ENCODE measurements around the gene CAPN11.

CAPN11 gene

DNA sequence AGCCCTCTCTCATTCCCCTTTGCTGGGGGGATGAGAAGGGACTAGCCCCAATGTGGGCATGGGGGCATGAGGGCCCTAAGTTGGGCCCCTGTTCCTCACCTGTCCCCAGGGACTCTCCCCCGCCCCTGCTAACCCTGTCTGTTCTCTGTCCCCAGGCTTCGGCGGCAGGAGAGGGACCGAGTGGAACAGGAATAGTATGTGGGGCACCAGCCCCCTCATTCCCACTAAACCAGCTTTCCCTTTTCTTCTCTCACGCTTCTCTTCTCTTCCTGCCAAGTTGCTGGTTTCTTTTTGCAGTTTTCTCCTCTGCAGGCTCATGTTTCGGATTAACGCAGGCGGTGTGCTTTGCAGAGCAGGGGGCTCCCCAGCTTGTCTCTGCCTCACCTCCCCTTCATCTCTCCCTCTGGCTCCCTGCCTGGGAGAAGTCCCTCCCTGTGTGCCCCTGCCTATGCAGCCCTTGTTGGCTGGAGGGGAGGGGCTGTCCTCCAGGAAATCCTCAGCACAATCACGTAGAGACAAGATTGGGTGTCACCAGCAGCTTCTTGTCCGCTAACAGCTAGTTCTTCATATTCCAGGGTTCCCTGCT lies 23.4 kb upstream of the CAPN11 start:
- DNase-seq (no peak), ATAC-seq (ENCODE audit: insufficient read depth, low read depth) (no peak)
- no peak overlapping the region for H3K4me3 ChIP-seq (ENCODE audit: low read depth in 1 of 2, low read length in 2 of 2)
- H3K4me1 ChIP-seq (ENCODE audit: insufficient read depth, low read length) = no peaks in the 10 kb centered on the region
- H3K9me3 ChIP-seq (ENCODE audit: insufficient read depth, low read length, severe bottlenecking) = no peaks in the 10 kb centered on the region
- H3K9ac ChIP-seq (ENCODE audit: low read depth, low read length) = no peak overlapping the region
- no peaks in the 10 kb centered on the region for H3K79me2 ChIP-seq (ENCODE audit: insufficient read depth, low read length)
- H4K20me1 ChIP-seq (ENCODE audit: insufficient read depth, low read length) = peaks cover 4% of the 10 kb centered on the region; the same call in 1 of the 2 replicates
- H3K4me2 ChIP-seq (ENCODE audit: insufficient read depth, low read length) = no peak overlapping the region
- no peaks in the 10 kb centered on the region for H3K27me3 ChIP-seq (ENCODE audit: insufficient read depth, low read length, poor library complexity)
- no peak overlapping the region for H2AFZ ChIP-seq (ENCODE audit: low read depth, low read length)
- no peak for TF ChIP-seq EZH2 (IDR thresholded peaks at IDR 0.05; ENCODE audit: borderline replicate concordance, low read depth, low read length, severe bottlenecking)
- TF ChIP-seq, protein P1, sequence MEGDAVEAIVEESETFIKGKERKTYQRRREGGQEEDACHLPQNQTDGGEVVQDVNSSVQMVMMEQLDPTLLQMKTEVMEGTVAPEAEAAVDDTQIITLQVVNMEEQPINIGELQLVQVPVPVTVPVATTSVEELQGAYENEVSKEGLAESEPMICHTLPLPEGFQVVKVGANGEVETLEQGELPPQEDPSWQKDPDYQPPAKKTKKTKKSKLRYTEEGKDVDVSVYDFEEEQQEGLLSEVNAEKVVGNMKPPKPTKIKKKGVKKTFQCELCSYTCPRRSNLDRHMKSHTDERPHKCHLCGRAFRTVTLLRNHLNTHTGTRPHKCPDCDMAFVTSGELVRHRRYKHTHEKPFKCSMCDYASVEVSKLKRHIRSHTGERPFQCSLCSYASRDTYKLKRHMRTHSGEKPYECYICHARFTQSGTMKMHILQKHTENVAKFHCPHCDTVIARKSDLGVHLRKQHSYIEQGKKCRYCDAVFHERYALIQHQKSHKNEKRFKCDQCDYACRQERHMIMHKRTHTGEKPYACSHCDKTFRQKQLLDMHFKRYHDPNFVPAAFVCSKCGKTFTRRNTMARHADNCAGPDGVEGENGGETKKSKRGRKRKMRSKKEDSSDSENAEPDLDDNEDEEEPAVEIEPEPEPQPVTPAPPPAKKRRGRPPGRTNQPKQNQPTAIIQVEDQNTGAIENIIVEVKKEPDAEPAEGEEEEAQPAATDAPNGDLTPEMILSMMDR (IDR thresholded peaks at IDR 0.05; ENCODE audit: borderline replicate concordance, extremely low read depth, low read length, poor library complexity, severe bottlenecking) = no peak
- H3K36me3 ChIP-seq (ENCODE audit: insufficient read depth, low read length) = peaks cover 10% of the 10 kb centered on the region; the same call in 1 of the 2 replicates
- H3K27ac ChIP-seq (ENCODE audit: low read length) = no peak overlapping the region

DNA sequence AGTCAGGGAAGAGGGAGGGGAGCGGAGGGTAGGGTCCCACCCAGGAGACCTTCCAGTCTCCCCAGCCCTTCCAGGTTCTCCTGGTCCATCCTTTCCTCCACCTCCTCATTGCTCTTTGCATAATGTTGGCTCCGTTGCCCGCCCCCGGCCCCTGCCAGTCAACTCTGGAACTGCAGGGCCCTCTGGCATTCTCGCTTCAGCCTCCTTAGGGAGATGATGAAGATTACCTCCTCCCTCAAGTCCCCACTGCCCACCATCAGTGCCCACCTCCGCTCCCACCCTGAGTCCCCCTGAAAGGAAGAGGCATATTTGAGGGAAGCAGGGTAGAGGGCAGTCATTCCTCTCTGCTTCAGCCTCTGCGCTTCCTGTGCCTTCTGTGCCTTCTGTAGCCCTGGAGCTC lies 22.7 kb upstream of the CAPN11 start:
- ATAC-seq (ENCODE audit: insufficient read depth, low read depth) (no peak), DNase-seq (no peak)
- Histone ChIP-seq H3K4me2 (ENCODE audit: insufficient read depth, low read length) (no peak overlapping the region), H3K9me3 (ENCODE audit: insufficient read depth, low read length, severe bottlenecking) (no peaks in the 10 kb centered on the region), H3K27ac (ENCODE audit: low read length) (no peak overlapping the region), H3K4me3 (ENCODE audit: low read depth in 1 of 2, low read length in 2 of 2) (no peak overlapping the region), H3K9ac (ENCODE audit: low read depth, low read length) (no peak overlapping the region), H4K20me1 (ENCODE audit: insufficient read depth, low read length) (peaks cover 4% of the 10 kb centered on the region; the same call in 1 of the 2 replicates), H2AFZ (ENCODE audit: low read depth, low read length) (no peak overlapping the region), H3K36me3 (ENCODE audit: insufficient read depth, low read length) (peaks cover 16% of the 10 kb centered on the region; the same call in 1 of the 2 replicates), H3K79me2 (ENCODE audit: insufficient read depth, low read length) (no peaks in the 10 kb centered on the region), H3K27me3 (ENCODE audit: insufficient read depth, low read length, poor library complexity) (no peaks in the 10 kb centered on the region), H3K4me1 (ENCODE audit: insufficient read depth, low read length) (no peaks in the 10 kb centered on the region)
- TF ChIP-seq, protein P1 (IDR thresholded peaks at IDR 0.05; ENCODE audit: borderline replicate concordance, extremely low read depth, low read length, poor library complexity, severe bottlenecking) = no peak
- TF ChIP-seq EZH2 (IDR thresholded peaks at IDR 0.05; ENCODE audit: borderline replicate concordance, low read depth, low read length, severe bottlenecking) = no peak

DNA sequence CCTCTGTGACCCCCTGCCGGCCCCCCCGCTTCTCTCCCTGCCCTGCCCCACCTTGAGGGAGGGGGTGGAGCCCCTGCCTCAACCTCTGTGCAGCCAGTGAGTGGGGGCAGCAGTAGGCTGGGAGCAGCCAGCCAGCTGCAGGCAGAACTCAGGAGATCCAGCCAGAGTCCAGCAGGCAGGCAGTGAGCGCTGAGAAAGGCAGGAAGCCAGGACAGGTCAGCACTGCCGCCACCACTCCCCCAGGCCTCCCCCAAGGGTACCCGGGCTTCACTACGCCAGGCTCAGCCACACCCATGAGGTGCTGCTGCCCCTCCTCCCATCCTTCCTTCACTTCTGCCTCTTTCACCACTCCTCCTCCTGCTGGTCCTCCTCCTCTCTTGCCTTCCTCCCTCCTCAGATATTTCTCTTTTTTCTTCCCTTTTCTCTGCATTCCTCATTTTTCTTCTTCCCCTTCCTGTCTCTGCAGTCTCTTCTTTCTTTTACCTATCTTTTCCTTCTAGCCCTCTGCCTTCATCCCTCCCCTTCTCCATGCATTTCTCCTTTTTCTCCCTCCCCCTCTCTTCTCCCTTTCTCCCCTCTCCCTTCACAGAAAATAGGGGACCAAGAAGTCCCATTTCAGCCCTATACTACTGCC lies 19.8 kb upstream of the CAPN11 start:
- no peak overlapping the region for H3K9ac ChIP-seq (ENCODE audit: low read depth, low read length)
- DNase-seq = no peak
- H2AFZ ChIP-seq (ENCODE audit: low read depth, low read length) = no peak overlapping the region
- TF ChIP-seq, protein P1 (IDR thresholded peaks at IDR 0.05; ENCODE audit: borderline replicate concordance, extremely low read depth, low read length, poor library complexity, severe bottlenecking) = no peak
- no peak for TF ChIP-seq EZH2 (IDR thresholded peaks at IDR 0.05; ENCODE audit: borderline replicate concordance, low read depth, low read length, severe bottlenecking)
- no peak overlapping the region for H3K27ac ChIP-seq (ENCODE audit: low read length)
- H3K4me1 ChIP-seq (ENCODE audit: insufficient read depth, low read length) = no peaks in the 10 kb centered on the region
- H3K36me3 ChIP-seq (ENCODE audit: insufficient read depth, low read length) = peaks cover 19% of the 10 kb centered on the region; the same call in 1 of the 2 replicates
- no peaks in the 10 kb centered on the region for H3K9me3 ChIP-seq (ENCODE audit: insufficient read depth, low read length, severe bottlenecking)
- no peaks in the 10 kb centered on the region for H3K27me3 ChIP-seq (ENCODE audit: insufficient read depth, low read length, poor library complexity)
- no peak for ATAC-seq (ENCODE audit: insufficient read depth, low read depth)
- no peaks in the 10 kb centered on the region for H3K79me2 ChIP-seq (ENCODE audit: insufficient read depth, low read length)
- H4K20me1 ChIP-seq (ENCODE audit: insufficient read depth, low read length) = peaks cover 4% of the 10 kb centered on the region; the same call in 1 of the 2 replicates
- no peak overlapping the region for H3K4me3 ChIP-seq (ENCODE audit: low read depth in 1 of 2, low read length in 2 of 2)
- H3K4me2 ChIP-seq (ENCODE audit: insufficient read depth, low read length) = no peak overlapping the region

Measured in DND-41 (cell line).